Keratinocyte (primary cell): ENCODE data around the gene ERV3-1.
"Not testable (repeated sequence)": the region's sequence is repeated elsewhere in the genome, so short reads cannot be mapped to it uniquely, and the experiment has no call there.

Experiments used
- EZH2 ChIP-seq: IDR thresholded peaks from one replicate; pipeline ENCODE4 v1.6.1; 2012; ENCODE audit warnings: inconsistent platforms, mild to moderate bottlenecking, low read length, moderate library complexity
- TF ChIP-seq, protein P1 (sequence below), 3 experiments: IDR thresholded peaks in 1 of 3; conservative IDR thresholded peaks in 1 of 3; optimal IDR thresholded peaks in 1 of 3; 2 replicates in 2 of 3; 3 replicates in 1 of 3; pipeline versions ENCODE3 to v1.5.1; 2011; ENCODE audit warnings: low read length in 3 of 3, mild to moderate bottlenecking in 3 of 3, moderate library complexity in 2 of 3, control low read depth in 1 of 3, inconsistent platforms in 1 of 3; ENCODE audit not compliant: insufficient read depth in 2 of 3; ENCODE audit errors: extremely low read depth in 1 of 3

DNA sequence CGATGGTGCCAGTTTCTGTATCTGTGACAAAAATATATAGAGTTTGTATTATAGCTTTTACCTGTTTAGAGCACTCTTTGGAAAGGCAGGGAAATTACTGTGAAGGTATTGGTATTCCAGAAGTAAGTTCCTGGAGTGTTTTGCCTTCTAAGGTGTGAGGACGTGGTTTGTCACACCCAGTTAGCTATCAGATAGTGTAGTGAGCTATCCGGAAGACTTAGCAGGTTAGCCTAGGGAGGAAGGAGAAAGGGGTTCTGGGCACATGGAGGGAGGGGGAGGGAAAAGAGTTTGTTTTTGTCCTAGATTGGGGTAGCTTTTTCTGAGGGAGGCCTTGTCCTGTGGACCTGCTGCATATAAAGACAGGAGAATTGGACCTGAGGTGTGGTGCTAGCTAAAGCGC, 39.8 kb upstream of the ERV3-1 start:
- TF ChIP-seq, protein P1, sequence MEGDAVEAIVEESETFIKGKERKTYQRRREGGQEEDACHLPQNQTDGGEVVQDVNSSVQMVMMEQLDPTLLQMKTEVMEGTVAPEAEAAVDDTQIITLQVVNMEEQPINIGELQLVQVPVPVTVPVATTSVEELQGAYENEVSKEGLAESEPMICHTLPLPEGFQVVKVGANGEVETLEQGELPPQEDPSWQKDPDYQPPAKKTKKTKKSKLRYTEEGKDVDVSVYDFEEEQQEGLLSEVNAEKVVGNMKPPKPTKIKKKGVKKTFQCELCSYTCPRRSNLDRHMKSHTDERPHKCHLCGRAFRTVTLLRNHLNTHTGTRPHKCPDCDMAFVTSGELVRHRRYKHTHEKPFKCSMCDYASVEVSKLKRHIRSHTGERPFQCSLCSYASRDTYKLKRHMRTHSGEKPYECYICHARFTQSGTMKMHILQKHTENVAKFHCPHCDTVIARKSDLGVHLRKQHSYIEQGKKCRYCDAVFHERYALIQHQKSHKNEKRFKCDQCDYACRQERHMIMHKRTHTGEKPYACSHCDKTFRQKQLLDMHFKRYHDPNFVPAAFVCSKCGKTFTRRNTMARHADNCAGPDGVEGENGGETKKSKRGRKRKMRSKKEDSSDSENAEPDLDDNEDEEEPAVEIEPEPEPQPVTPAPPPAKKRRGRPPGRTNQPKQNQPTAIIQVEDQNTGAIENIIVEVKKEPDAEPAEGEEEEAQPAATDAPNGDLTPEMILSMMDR (optimal IDR thresholded peaks at IDR 0.05 in 1 of 3, IDR thresholded peaks at IDR 0.05 in 1 of 3, conservative IDR thresholded peaks at IDR 0.05 in 1 of 3; ENCODE audit: extremely low read depth in 1 of 3, insufficient read depth in 2 of 3, low read length in 3 of 3), result not testable (repeated sequence)
- not testable (repeated sequence) for TF ChIP-seq EZH2
